HG02970 (cell line): ENCODE measurements around the gene GRIK1.
"Not testable (repeated sequence)": the region's sequence is repeated elsewhere in the genome, so short reads cannot be mapped to it uniquely, and the experiment has no call there.

Source experiments
- ATAC-seq: cut with Tn5 transposase; IDR thresholded peaks from one replicate; pipeline ENCODE4 v1.9.1; 2021; ENCODE audit warnings: mild to moderate bottlenecking, moderate library complexity, moderate number of reproducible peaks; ENCODE audit not compliant: unreplicated experiment, low FRiP score

The GRIK1 gene

DNA sequence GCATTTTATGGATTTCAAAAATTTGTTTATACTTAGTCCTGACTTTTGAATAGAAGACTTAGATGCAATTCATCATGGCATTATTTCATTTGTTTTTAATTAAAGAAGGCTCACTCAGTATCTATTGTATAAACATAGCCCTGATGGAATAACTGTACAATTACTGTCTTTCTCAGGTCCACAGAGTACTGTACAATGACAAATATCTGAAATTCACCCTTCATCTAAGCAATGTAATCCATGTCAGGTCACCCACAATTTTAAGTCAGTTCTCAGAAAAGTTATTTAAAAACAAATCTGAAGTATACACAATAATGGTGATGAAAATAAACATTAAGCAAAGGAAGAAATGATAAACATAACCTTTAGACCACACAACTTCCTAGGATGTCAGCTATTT, 311.9 kb downstream of the GRIK1 start:
- no peak for ATAC-seq

- no peak for ATAC-seq
Observed at GRCh38 chr21:29626801-29627470, 312.9 kb downstream of the GRIK1 start.

DNA sequence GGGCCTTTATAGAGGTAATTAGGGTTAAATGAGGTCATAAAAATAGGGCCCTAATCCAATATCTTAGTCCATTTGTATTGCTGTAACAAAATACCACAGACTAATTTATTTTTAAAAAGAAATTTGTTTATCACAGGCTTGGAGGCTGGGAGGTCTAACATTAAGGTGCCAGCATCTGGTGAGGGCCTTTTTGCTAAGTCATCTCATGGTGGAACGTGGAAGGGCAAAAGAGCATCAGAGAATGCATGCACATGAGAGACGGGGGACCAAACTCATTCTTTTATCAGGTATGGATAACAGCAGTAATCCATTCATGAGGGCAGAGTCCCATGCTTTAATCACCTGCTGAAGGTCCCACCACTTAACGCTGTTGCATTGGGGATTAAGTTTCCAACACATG, 313.8 kb downstream of the GRIK1 start:
- ATAC-seq, result no peak

DNA sequence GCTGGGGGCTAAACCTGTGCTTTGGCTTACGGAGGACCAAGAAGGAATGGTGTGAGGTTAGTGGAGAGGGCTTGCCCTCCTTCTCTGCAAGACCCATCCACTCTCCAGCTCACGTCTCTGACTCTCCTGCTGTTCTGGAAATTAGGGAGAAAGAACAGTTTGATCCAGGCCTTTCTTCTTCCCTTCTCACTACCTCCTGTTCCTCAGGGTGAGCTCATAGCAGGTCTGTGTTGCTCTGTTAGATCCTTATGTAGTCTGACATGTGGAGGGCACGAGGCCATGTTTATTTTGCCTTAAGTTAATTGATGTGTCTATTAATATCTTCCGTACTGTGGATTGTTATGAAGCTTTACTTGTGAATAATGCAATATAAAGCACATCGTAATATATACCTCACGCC, 315.0 kb downstream of the GRIK1 start:
- ATAC-seq, result no peak

DNA sequence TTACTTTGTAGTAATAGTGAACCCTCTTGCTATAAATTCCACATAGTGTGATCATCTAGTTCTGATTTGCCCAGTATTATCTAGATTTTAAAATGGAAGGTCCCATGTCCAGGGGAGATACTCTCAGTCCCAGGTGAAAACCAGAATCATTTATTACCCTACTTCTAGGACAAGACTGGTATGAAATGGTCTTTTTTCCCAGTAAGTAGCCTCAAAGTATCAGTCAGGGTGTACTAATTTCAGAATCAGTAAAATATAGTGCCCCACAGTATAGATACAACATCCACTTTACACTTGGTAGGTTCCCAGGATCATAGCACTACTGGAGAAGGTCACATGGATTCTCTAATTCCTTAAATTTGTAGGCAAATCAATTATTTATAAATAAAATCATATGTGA, 318.3 kb downstream of the GRIK1 start:
- ATAC-seq, result no peak

DNA sequence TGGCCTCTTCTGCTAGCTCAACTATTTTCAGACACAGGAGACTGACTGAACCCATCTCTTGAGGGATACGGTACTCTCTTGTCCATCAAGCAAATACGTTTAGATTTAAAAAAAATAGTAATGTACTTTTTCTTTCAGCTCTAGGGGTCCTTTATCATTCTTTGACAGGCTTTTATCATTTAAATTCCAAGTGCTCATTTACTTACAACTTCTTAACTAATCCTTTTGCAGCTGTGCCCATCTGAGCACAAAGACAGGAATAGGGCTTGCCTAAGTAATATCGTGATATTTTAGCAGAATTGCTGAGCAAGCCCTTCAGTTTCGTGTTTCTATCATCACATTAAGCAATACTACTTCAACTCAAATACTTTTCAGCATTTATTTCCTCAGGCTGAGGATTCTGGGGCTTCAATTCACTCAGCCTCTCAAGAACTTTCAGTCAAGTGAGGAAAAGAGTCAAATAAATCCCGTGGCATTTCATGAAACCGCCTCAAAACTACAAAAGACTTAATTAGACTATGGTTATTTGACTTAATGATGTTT, 323.5 kb downstream of the GRIK1 start:
- ATAC-seq, result no peak

DNA sequence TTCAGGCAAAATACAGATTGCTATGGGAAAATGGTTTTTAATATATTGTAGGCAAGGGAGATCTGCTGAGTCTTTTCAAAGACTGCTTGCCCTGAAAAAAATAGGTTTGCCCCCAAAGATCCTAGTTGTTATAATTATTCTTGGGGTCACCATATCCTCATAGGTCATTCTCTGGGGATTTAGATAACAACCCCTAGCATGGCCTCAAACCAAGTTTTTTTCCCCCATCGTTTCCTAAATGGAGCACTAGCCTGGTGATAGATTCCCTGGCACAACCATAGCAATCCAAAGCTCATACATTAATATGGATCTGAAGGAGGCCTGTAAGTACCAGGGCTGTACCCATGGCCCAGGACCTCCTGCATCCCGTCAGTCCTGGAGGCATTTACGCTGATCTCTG, 325.9 kb downstream of the GRIK1 start:
- ATAC-seq, result no peak

DNA sequence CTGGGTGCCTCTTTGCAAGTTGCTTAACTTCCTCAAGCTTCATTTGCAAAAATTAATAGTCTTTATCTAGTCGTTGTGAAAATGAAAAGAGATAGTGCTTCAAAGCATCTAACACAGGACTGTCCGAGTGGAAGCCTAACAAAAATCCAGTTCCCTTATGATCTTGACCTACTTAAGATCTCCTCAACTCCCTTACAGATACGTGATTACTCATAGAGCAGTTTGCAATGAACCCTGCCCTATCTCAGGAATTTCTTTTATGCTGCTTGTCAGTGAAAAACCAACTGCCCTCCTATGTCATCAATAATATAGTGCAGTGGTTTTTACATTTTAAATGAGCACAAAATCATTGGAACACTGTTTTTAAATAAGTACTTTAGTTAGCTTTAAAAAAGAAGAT, 326.8 kb downstream of the GRIK1 start:
- no peak for ATAC-seq

DNA sequence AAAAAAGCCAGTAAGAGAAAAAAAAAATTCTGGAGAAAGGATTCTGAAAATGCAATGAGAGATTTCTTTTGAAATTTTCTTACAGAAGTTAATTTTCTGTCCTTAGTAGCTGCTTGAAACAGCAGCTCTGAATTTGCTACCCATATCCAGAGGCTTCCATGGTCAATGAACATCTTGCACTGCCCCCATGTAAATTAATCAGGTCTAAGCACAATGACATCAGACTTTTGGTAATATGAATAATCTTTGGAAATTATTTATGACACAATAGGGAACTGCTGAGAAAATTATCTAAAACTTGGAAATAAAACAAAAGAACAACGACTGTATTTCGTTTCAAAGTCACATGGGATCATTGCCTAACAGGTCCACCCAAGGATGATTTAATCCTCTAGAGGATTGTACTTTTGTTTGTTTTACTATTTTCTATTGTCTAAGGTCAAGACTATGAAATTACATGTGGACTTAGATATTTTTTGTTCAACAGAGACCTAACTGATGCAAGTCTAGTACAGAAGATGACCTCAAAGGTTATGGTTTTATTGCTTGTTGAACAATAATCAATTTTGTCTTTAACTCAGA, 328.9 kb downstream of the GRIK1 start:
- no peak for ATAC-seq

DNA sequence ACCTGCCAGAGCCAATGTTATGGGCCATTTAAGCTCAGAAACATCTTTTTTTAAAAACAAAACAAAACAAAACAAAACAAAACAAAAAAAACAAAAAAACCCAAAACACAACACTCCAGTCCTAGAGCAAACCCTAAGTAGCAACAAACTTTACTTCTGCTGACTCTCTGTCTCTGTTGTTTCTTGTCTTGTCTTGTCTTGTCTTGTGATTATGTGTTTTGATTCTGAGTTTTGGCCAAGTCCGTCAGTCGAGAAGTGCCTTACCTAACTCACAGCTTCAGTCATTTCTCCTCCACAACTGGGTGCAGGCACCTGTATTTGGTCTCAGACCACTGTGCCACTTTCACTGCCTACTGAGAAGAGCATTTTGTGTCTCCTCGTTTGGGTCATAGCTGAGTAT, 333.2 kb downstream of the GRIK1 start:
- no peak for ATAC-seq

DNA sequence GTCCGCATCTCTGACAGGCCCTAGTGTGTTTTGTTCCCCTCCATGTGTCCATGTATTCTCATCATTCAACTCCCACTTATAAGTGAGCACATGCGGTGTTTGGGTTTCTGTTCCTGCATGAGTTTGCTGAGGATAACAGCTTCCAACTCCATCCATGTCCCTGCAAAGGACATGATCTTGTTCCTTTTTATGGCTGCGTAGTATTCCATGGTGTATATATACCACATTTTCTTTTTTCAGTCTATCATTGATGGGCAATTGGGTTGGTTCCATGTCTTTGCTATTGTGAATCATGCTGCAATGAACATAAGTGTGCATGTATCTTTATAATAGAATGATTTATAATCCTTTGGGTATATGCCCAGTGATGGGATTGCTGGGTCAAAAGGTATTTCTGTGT, 334.6 kb downstream of the GRIK1 start:
- ATAC-seq, result not testable (repeated sequence)

GRCh38 chr21:29604076-29604475, 335.7 kb downstream of the GRIK1 start:
- no peak for ATAC-seq

DNA sequence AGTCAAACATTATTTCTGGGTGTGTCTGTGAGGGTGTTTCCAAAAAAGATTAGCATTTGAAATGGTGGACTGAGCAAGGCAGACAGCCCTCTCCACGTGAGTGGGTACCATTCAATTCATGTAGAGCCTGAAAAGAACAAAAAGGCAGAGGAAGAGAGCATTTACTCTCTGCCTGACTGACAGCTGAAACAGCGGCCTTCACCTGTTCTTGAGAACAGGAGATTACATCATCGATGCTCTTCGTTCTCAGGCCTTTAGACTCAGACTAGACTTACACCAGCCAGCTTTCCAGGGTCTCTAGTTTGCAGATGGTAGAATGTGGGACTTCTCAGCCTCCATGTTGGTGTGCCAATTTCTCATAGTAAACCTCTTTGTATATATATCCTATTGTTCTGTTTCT, 338.7 kb downstream of the GRIK1 start:
- ATAC-seq, result no peak

- ATAC-seq, result no peak
Observed at GRCh38 chr21:29586696-29587095, 353.1 kb downstream of the GRIK1 start.

DNA sequence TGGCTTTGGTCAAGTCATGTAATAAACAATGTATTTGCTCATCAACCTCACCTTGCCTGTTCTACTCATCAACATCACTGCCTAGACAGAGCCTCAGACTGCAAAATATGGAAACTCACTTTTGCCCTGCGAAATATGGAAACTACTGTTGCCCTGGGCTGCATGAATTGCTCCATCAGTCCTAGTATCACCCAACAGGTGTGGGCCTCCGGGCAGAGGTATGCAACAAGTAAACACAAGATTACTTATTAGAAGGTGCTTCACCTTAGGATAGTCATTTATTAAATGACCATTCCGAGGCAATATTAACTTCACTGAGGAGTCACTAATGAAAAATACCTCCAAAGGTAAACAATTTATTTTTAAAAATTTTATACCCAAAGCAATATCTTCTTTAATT, 354.3 kb downstream of the GRIK1 start:
- no peak for ATAC-seq

GRCh38 chr21:29583424-29583924, 356.3 kb downstream of the GRIK1 start:
- ATAC-seq, result no peak

DNA sequence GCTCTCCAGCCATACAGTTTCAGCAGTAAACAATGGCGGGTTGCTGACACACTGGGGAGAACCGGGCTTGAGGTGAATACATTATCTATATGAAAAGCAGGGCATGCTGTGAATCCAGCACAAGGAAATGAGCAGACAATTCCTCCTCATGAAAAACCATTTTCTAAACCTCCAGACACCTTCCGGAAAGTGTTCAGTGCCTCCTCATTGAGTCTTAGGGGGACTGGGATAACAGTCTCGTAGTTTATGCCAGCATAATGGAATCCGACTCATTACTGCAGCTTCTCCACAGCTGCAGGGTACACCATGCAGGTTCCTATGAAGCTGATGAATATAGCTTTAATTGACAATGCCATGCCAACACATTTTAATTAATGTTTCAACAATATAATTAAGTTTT, 356.9 kb downstream of the GRIK1 start:
- ATAC-seq, result no peak

DNA sequence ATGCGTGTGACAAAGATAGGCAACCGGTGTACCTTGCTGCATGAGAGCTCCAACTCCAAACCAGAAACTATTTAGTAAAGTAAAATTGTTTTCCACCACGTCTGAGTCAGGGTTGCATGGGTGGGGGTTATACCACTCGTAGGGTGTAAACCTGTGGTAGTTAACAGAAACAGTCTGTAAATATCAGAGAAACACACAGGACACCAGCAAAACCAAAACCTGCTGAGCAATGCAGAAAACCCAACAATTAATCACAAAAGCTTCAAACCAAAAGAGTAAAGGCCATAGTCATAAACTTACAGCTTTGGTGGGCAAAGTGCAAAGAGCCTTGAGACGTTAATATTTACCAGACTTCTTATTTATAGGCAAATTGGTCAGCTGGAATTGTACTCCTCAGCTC, 358.4 kb downstream of the GRIK1 start:
- ATAC-seq, result no peak

DNA sequence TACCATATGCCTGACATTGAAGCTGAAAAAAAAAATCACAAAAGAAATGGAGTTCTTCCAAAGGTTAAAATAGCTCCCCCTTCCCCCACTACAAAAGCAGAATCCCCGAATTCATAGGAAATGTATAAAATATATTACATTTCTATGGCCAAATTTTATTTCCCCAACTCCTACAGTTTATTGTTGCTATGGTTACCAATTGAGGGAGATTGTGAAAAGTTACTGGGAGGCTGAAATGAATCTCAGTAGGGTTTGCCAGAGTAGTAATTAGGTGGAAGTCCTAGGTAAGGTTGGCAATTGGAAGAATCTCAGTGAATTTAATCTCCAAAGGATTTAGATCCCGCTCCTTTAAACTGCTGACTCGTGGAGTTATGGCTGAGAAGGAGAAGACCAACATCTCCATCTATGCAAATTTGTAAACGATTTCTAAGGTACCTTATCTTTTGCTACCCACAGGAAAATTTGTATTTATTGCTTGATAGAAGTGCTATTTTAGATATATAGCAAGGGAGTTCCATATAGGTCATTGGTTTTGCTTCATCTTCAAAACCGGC, 359.0 kb downstream of the GRIK1 start:
- ATAC-seq, result no peak

DNA sequence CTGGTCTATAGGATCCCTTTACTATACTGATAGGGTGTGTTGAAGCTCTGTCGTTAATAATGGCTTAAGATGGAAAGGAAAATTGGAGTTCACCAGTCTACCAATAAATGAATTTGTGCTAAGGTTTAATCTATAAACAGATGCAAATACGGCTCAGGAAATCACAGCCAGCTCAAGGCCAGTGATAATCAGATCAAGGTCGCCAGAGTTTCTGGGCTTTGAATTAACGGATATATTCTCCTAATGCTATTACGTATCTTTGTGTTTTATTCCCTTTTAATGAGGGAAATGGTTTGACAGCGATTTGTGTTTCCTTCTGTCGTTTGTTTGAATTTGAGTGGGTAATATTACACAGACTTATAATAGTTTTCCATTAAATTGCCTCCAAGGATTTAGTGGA, 361.5 kb downstream of the GRIK1 start:
- ATAC-seq, result no peak

- no peak for ATAC-seq
Observed at GRCh38 chr21:29571949-29572348, 367.8 kb downstream of the GRIK1 start.
